Gastroesophageal sphincter (tissue), 3 donors: ENCODE measurements around the gene TNFAIP3.

Experiments used
- POLR2A ChIP-seq, 2 donors: fragments of 450-650 bp; IDR thresholded peaks; one replicate each; pipeline ENCODE4 v1.6.1; 2017; ENCODE audit warnings: antibody characterized with exemption in 2 of 2, mild to moderate bottlenecking in 2 of 2, moderate library complexity in 1 of 2
- TF ChIP-seq, protein P1 (sequence below), 4 experiments: fragments of 200-600 bp in 2 of 4; fragments of 450-650 bp in 2 of 4; sonication (generic) in 1 of 4; IDR thresholded peaks; one replicate each; pipeline ENCODE4 v1.5.1; 2017 to 2019; ENCODE audit warnings: antibody characterized with exemption in 4 of 4, mild to moderate bottlenecking in 2 of 4, moderate library complexity in 2 of 4

DNA sequence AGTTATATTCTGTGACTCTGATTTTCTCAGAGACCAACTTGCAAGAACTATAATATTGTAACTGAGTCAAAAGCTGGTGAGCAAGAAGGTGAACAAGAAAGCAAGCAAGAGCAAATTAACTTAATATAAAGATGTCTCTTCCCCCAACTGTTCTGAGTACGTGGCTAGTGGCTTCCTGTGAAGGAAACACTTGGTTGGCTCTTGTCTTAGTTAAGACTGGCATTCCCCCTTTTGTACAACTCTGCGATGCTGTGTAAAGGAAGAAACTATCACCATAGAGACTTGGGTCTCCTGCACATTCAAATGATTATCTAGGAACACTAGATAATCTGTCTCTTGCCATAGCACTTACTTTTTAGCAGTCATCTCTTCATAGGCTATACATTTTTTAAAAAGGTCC is 47.3 kb upstream of the TNFAIP3 start:
- TF ChIP-seq, protein P1, sequence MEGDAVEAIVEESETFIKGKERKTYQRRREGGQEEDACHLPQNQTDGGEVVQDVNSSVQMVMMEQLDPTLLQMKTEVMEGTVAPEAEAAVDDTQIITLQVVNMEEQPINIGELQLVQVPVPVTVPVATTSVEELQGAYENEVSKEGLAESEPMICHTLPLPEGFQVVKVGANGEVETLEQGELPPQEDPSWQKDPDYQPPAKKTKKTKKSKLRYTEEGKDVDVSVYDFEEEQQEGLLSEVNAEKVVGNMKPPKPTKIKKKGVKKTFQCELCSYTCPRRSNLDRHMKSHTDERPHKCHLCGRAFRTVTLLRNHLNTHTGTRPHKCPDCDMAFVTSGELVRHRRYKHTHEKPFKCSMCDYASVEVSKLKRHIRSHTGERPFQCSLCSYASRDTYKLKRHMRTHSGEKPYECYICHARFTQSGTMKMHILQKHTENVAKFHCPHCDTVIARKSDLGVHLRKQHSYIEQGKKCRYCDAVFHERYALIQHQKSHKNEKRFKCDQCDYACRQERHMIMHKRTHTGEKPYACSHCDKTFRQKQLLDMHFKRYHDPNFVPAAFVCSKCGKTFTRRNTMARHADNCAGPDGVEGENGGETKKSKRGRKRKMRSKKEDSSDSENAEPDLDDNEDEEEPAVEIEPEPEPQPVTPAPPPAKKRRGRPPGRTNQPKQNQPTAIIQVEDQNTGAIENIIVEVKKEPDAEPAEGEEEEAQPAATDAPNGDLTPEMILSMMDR (IDR thresholded peaks at IDR 0.05) = no peak
- no peak for TF ChIP-seq POLR2A (IDR thresholded peaks at IDR 0.05)
